SIG-M5 treated with dmso at 0.1 percent for 504 hours (cell line): ENCODE data around the gene GRAMD2A.

Experiments
- DNase-seq: peaks from one replicate; lab custom pipeline; 2025; ENCODE audit not compliant: unreplicated experiment; lab: John Stamatoyannopoulos, UW

The GRAMD2A gene

DNA sequence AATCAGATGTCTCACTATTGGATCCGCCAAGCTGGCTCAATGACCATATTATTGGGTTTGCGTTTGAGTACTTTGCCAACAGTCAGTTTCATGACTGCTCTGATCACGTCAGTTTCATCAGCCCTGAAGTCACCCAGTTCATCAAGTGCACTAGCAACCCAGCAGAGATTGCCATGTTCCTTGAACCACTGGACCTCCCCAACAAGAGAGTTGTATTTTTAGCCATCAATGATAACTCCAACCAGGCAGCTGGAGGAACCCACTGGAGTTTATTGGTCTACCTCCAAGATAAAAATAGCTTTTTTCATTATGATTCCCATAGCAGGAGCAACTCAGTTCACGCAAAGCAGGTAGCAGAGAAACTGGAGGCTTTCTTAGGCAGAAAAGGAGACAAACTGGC is 57.9 kb downstream of the GRAMD2A start:
- no peak for DNase-seq

DNA sequence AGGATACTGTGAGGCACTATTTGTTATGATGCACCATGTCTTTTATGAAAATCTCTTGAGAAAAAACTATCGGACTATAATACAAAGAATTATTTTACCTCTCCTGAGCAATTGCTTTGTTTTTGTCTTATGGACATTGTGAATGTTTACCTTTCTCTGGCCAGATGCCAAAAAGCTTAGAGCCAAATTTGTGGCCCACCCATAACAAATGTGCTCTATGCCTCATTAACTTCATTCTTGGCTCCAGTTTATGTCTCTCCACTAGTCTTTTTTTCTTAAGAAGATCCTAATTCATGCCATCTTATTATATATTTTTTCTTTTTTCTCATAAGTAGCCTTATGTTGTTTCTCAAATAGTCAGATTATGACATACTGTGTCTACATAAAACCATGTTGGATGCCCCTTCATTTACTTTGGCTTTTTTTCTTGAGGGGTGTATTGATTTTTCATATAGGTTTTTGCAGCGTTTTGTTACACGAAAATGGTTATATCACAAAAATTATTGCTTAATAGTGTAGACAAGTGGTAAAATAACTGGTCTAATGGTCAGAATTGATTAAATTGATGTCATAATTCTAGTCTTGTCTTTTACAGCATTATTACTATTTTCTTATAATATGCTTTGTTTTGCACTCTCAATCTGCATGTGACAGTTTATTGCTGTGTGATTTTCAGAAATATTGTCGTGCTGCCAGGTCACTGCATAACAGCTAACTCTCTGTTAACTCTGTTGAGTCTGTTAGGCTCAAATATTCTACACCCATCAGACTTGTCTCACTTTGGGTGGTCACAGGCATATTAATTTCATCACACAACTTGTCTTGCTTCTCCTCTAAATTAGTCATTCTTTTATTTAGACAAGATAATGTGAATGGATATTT is 61.2 kb downstream of the GRAMD2A start:
- no peak for DNase-seq

DNA sequence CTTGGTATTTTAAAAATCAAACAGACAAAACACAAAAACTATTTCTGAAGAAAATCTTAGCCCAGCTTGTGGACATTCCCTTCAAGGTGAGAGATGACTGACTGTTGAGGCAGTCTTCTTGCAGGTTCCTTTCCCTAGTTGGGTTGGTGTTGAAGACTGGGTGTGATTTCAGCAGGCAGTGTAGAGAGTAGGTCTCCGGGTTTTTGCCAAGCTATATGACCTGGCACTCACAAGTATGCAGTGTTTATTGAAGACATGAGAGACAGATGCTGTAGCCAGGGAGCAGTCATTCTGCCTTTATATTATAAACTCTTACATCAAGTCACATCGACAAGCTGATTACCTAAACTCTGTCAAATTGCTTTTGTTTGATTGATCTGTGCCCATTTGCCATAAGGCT is 61.9 kb downstream of the GRAMD2A start:
- DNase-seq, result no peak

DNA sequence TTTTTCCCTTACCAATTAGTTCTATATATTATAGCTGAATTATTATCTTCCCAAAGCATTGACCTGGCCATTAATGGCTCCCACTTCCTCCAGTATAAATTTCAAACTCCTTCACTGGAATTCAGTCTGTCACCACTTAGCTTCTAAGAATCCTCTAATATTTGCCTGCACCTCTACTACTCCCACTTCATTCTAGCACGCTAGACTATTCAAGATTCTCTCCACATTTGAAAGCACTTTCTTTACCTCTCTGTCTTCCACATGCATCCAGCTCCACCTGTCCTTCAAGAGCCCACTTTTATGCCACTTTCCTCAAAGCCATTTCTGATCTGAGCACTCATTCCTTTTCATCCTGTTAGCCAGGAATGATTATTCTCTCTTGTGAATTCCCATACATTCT is 64.4 kb downstream of the GRAMD2A start:
- no peak for DNase-seq

DNA sequence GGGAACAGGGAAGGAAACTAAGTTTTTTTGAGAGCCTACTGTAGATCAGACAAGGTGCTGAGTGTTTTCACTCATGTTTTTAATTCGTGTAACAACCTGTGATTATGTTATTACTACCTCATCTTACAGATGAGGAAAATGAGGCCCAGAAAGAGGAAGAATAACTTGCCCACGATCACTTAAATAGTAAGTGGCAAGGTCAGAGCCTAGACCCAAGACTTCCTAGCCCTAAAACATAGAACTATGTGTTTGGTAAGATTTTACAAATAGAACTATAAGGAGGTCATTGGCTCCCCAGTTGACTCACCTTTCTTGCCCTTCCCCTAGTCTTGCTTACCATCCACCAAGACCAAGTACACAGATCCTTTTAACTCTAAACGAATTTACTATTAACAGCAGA is 65.7 kb downstream of the GRAMD2A start:
- no peak for DNase-seq

DNA sequence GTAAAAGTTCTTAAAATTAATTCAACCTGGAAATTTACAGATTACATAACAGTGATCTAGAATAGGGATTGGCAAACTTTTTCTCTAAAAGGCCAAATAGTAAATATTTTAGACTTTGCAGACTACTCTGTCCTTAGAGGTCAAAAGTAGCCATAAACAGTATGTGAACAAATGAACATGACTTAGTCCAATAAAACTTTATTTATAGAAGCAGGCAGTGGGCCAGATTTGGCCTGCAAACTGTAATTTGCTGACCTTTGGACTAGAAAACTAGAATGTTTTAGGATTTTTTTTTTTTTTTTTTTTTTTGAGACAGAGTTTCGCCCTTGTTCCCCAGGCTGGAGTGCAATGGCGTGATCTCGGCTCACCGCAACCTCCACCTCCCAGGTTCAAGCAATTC is 67.3 kb downstream of the GRAMD2A start:
- no peak for DNase-seq

DNA sequence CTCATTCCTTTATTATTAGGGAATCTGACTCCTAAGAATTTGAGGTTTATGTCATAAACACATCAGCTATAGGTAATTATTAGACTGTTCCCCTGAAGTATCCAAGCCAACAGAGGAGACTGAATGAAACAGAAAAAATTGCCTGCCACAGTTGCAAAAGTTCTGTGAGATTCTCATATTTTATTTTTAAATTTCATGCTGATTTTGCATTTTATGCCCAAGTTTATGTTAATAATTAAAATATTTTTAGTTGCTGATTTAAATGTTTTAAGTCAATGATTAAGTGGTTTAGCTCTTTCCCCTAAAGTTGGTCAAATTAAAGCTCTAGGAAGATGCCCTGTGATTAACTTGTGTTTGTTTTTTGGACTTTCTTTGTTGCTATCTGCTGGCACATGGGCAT is 69.2 kb downstream of the GRAMD2A start:
- DNase-seq, result no peak

DNA sequence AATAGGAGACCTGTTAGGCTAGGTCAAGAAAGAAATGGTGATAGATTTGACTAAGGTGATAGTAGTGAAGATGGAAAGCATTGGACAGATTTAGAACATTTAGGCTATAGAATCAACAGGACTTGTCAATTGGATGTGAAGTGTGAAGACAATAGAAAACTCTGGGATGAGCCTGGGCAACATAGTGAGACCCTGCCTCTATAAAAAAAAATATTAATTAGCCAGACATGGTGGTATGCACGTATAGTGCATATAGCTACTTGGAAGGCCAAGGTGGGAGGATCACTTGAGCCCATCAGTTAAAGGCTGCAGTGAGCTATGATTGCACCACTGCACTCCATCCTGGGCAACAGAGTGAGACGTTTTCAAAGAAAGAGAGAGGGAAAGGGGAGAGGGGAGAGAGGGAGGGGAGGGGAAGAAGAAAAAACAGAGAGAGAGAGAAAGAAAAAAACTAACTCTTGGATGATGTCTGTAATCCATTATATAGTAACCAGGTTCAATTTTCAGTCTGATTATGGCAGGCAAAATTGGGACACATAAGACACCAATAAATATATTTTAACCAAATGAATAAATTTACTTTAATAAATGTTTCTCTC is 69.8 kb downstream of the GRAMD2A start:
- DNase-seq, result no peak

DNA sequence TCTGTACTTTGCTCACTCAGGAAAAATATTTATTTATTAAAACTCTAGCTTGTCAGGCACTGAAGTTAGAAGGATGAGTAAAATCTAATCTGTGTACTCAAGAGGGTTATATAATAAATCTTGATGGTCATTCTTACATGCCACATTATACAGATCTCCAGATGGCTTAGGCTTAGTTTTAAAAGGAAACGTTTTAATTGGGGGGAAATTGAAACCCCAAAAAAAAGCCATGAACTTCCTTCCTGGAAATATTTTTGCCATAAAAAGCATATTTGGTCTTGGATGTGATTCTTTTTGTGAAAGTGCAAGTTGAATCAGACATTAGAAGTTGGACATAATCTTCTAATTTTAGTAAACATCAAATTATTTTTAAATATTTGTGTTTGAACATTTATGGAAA is 73.4 kb downstream of the GRAMD2A start:
- no peak for DNase-seq

DNA sequence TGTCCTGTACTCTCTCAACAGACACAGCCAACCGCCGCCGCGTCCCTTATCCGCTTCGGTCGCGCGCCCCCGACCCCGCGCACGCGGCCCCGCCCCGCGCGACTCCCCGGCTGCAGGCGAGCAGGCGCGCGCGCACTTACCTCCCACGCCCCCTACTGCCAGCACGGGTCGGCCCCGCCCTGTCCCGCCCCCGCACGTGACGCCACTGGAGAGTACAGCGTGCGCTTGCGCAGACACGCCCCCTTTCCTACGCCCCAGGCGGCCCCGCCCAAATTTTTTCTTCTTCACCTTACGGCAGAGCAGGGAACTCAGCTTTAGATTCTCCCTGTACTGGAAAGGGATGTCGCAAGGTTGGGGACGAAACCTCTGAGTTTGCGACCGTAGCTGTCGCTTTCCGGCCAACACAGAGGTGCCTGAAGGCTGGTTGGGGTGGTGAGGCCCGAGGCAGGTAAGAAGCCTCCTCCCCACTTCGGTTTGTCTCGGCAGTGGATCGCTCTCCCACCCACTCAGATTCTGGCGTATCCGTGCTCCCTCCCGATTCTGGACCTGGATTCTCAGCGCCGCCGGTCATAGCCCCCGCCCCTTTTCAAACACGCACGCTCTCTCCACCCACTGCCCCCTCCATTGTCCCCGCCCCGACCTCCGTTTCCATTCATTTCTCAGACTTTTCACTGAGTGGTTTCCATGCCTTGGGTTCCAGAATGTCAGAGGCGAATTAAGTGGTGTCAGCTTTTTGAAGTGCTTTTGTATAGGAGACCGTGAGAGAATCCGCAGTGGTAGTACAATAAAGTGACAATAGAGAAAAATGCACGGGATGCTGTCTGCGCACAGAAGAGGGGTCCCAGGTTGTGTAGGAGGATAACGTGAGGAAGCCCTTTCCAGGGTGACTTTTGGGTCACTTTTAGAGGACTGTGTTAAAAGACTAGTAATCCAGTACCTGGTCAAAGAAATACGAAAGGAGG is 79.3 kb downstream of the GRAMD2A start, which contains the start of the genes MYO9A and SENP8:
Gene MYO9A, minus strand, starts transcription at position 134 of the 962 bp plus-strand sequence. CDS start 71,587 bp downstream, outside the sequence.
Gene SENP8, plus strand, starts transcription at position 387 of the 962 bp plus-strand sequence. CDS start 21,221 bp downstream, outside the sequence.
- peak; percentile 98 for DNase-seq

DNA sequence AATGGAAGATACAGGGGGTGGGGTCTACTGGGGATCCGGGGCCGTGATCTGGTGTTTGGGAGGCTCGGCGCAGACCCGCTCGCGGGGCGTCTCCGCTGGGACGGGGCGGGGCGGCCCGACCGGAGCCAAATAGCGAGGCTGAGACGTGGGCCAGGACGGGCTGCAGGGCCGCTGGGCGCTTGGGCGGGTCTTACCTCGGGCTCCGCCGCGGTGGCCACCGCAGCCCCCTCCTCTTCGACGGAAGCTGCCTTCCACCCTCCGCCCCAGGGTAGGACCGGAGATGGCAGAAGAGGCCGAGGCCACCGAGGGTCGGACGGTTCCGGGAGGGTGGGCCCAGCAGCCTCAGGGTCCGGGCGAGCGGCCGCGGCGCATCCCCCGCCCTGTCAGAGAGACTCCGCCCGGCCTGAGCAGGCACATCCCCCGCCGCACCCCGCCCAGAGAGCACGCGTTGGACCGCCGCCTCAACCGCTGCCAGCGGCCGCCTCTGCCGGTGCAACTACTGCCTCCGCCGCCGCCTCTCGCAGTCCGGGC is 80.0 kb downstream of the GRAMD2A start:
- peak; percentile 85 for DNase-seq

DNA sequence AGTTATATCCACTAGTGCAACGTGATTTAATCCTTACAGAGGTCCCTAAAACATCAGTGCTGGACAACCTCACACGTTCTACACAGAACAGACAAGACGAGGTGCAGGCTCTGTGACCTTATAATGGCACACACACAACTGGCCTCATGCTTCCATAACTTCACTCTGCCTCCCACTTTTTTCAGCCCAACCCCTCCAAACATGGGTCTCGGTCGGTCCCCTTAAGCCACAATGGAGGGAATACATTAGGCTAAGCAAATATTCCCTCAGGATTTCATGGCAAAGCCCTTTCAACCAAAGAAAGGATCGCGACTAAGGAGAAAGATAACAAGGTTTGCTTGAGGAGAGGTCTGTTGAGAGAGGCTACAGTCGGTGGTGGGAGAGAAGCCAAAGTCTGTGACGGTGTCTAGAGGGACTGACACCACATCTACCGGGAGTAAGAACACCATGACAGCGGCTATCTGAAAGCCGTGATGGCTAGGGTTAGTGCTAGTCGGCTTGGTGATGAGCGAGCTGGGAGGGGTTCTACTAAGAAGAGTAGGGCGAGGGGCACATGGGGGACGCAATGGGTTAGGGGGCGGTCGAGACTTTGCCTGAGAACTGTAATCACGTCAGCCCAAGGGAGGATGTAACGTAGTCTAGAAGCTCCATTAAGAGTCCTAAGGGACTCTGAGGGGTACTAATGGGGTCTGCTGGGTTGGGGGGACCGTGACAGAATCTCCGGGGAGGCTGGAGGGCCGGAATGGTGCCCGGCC is 80.7 kb downstream of the GRAMD2A start:
- DNase-seq, result no peak

DNA sequence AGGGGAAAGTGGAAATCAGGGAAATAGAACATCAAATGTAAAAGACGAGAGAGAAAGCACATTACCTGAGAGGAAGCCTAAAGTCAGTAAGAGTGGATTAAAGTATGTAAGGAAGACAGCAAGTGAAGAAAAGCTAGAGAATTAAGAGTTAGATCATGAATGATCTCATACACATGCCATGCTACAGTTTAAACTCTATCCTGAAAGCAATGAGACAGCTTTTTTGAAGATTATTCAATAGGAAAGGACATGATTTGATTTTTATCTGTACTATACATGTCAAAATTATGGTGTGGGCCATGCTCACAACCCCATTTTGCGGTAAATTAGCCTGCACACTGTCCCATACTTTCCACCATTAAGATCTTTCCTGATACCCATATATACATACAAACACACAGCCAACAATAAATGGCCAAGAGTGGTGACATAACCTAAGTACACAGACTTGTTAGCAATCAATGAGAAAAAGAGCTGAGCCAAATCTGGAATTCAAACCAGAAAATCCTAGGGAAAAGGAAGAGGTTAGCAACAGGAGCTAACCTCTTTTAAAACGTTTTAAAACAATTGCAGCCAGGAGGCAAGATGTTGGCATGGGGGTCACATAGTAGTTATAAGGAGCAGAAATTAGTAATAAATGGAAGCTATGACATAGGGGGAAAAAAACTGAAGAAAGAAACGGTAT is 84.1 kb downstream of the GRAMD2A start:
- no peak for DNase-seq

DNA sequence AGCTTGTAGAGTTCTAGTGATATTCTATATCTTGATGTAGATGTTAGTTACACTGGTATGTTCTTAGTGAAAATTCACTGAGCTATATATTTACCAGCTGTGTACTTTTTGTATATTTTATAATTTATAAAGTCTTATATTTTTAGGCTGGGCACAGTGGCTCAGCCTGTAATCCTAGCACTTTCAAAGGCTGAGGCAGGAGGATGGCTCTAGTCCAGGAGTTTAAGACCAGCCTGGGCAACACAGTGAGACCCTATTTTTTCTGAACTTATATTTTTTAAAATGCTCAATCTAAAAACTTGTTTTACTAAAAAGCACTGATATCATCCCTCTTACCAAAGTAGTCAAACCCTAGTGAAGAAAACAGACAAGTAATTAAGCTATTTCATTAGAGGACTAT is 84.8 kb downstream of the GRAMD2A start:
- DNase-seq, result no peak

DNA sequence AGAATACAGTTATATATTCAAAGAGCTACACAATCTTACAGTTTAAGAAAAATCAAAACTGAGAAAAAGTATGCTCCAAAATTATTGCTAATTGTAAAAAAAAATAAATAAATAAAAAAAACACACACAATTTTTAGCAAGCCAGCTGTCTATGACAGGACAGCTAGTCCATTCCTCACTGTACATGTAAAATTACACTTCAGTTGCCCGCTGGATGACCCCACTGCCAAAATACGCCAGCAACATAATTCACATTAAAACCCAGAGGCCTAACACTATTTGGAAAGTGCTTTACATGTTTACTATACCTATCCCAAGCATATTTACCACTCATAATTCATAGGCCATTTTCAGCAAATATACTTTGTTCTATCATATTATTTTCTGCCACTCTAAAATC is 85.5 kb downstream of the GRAMD2A start:
- DNase-seq, result no peak

DNA sequence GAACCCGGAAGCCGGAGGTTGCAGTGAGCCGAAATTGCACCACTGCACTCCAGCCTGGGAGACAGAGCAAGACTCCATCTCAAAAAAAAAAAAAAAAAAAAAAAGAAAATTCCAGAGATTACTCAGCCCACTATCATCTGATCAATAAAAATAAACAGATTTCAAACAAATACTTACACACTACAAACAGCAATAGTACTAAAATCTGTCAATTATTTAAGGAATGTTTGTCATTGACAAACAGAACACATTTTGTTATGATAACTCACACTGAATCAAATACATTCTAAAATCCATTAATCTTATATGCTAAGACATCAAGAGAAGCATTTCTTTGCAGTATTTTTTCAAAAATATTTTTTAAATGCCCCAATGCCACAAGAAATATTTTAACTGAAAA is 87.2 kb downstream of the GRAMD2A start:
- DNase-seq, result no peak
